ENCODE data around the gene LMAN2. TPM values are rescaled to one million over a fixed set of nuclear protein-coding genes. Genes with fewer than 3 reads are reported as not detected.
"Not testable (repeated sequence)": the region's sequence is repeated elsewhere in the genome, so short reads cannot be mapped to it uniquely, and the experiment has no call there.

The LMAN2 gene
- total RNA-seq, 1 experiment from 2014 or later, result 106 TPM

GRCh38 chr5:177376107-177376506 lies 24.6 kb upstream of the LMAN2 start:
- no peak for TF ChIP-seq CTCF (conservative IDR thresholded peaks at IDR 0.05)

DNA sequence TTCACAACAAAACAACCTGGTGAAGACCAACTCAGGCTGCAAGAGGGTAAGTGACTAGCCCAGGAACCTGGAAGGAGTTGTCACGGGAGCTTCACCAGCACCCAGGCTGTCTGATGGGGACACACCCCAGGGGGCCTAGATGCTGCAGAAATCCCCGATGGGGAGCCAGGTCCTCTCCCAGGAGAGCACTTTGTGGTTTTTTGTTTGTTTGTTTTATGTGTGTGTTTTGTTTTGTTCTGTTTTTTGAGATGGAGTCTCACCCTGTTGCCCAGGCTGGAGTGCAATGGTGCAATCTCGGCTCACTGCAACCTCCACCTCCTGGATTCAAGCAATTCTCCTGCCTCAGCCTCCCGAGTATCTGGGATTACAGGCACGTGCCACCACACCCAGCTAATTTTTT lies 24.0 kb upstream of the LMAN2 start:
- not testable (repeated sequence) for H2BK15ac ChIP-seq (ENCODE audit: low read depth, low read length); H3K27ac ChIP-seq (ENCODE audit: insufficient read length, low read depth, low read length); H3K79me2 ChIP-seq (ENCODE audit: insufficient read depth, low read length); H3K4me3 Mint-ChIP-seq; H3K27ac Mint-ChIP-seq; H3K23me2 ChIP-seq (ENCODE audit: insufficient read length, low read depth, low read length, poor library complexity, severe bottlenecking); H3K14ac ChIP-seq (ENCODE audit: insufficient read depth, low read length); H3K9me3 Mint-ChIP-seq; H2AK5ac ChIP-seq (ENCODE audit: insufficient read length, low read length); H4K8ac ChIP-seq (replicated peaks; ENCODE audit: insufficient read length, low read depth, low read length); H3K23ac ChIP-seq (ENCODE audit: insufficient read length, low read depth, low read length); H2BK5ac ChIP-seq (ENCODE audit: insufficient read length, low read length); H3K18ac ChIP-seq (ENCODE audit: insufficient read length, low read depth, low read length); H3T11ph ChIP-seq (ENCODE audit: low read length); H4K20me1 ChIP-seq (ENCODE audit: control insufficient read depth, insufficient read depth, insufficient read length); H3K79me1 ChIP-seq (ENCODE audit: insufficient read depth, low read depth, low read length, poor library complexity, severe bottlenecking); H2BK120ac ChIP-seq (ENCODE audit: low read depth, low read length, poor library complexity, severe bottlenecking); H3K9me3 ChIP-seq (ENCODE audit: control insufficient read depth, low read depth, low read length); H3K4me2 ChIP-seq (ENCODE audit: insufficient read depth, insufficient read length, low read length); H3K4me1 ChIP-seq (ENCODE audit: insufficient read depth, low read length); H3K9ac ChIP-seq (ENCODE audit: extremely low read depth, insufficient read length, low read length); H4K91ac ChIP-seq (ENCODE audit: insufficient read length, low read depth, low read length); H3K56ac ChIP-seq (ENCODE audit: insufficient read length, low read depth, low read length); H3K4ac ChIP-seq (ENCODE audit: low read depth, low read length); H2AFZ ChIP-seq (ENCODE audit: low read length); H3K27me3 ChIP-seq (ENCODE audit: insufficient read depth, low read length); H4K5ac ChIP-seq (ENCODE audit: insufficient read length, low read depth, low read length); H2BK12ac ChIP-seq (ENCODE audit: insufficient read length, low read depth, low read length); H2BK20ac ChIP-seq (ENCODE audit: low read depth, low read length, poor library complexity, severe bottlenecking); DNase-seq
- no CpG with 5 or more reads among the region's 5 CpGs for WGBS (ENCODE audit: extremely low coverage, insufficient read length, low lambda C conversion rate)
- Mint-ChIP-seq H3K36me3 (ENCODE audit: insufficient read depth in 1 of 3, low read depth in 3 of 3) (peaks cover 0 to 12% (median 0%) of the 10 kb centered on the region in 3 experiments; a peak in 4 of 7 replicates), H3K27me3 (ENCODE audit: low read depth) (peaks cover 10% of the 10 kb centered on the region), H3K4me1 (peaks cover 20 to 34% of the 10 kb centered on the region in 2 experiments)

More at GRCh38 chr5:177376107-177376506, 24.6 kb upstream of the LMAN2 start:
- Mint-ChIP-seq H3K4me1 (peaks cover 21 to 35% of the 10 kb centered on the region in 2 experiments), H3K4me3 (no peak overlapping the region), H3K27ac (no peak overlapping the region), H3K27me3 (ENCODE audit: low read depth) (peaks cover 11% of the 10 kb centered on the region), H3K9me3 (no peaks in the 10 kb centered on the region), H3K36me3 (ENCODE audit: insufficient read depth in 1 of 3, low read depth in 3 of 3) (peaks cover 0 to 12% (median 0%) of the 10 kb centered on the region in 3 experiments; a peak in 4 of 7 replicates)
- H3K23ac ChIP-seq (ENCODE audit: insufficient read length, low read depth, low read length), result no peak overlapping the region
- H2AK5ac ChIP-seq (ENCODE audit: insufficient read length, low read length), result no peak overlapping the region
- no peaks in the 10 kb centered on the region for H3K9me3 ChIP-seq (ENCODE audit: control insufficient read depth, low read depth, low read length)
- no peak overlapping the region for H2BK15ac ChIP-seq (ENCODE audit: low read depth, low read length)
- H2BK5ac ChIP-seq (ENCODE audit: insufficient read length, low read length), result no peak overlapping the region
- H3K56ac ChIP-seq (ENCODE audit: insufficient read length, low read depth, low read length), result no peak overlapping the region
- no peaks in the 10 kb centered on the region for H3K79me2 ChIP-seq (ENCODE audit: insufficient read depth, low read length)
- H3K9ac ChIP-seq (ENCODE audit: extremely low read depth, insufficient read length, low read length), result no peak overlapping the region
- H2BK20ac ChIP-seq (ENCODE audit: low read depth, low read length, poor library complexity, severe bottlenecking), result no peak overlapping the region
- H3T11ph ChIP-seq (ENCODE audit: low read length), result no peak overlapping the region
- no peak overlapping the region for H3K4ac ChIP-seq (ENCODE audit: low read depth, low read length)
- no peak overlapping the region for H4K91ac ChIP-seq (ENCODE audit: insufficient read length, low read depth, low read length)
- no peak for DNase-seq
- H3K79me1 ChIP-seq (ENCODE audit: insufficient read depth, low read depth, low read length, poor library complexity, severe bottlenecking), result no peaks in the 10 kb centered on the region
- no peaks in the 10 kb centered on the region for H4K20me1 ChIP-seq (ENCODE audit: control insufficient read depth, insufficient read depth, insufficient read length)
- no peak overlapping the region for H2BK12ac ChIP-seq (ENCODE audit: insufficient read length, low read depth, low read length)
- no peak overlapping the region for H4K8ac ChIP-seq (replicated peaks; ENCODE audit: insufficient read length, low read depth, low read length)
- no peak overlapping the region for H3K27ac ChIP-seq (ENCODE audit: insufficient read length, low read depth, low read length)
- H2BK120ac ChIP-seq (ENCODE audit: low read depth, low read length, poor library complexity, severe bottlenecking), result no peak overlapping the region
- H3K4me1 ChIP-seq (ENCODE audit: insufficient read depth, low read length), result no peaks in the 10 kb centered on the region; the same call in 1 of the 2 replicates
- H3K23me2 ChIP-seq (ENCODE audit: insufficient read length, low read depth, low read length, poor library complexity, severe bottlenecking), result peaks cover 3% of the 10 kb centered on the region
- no peak overlapping the region for H2AFZ ChIP-seq (ENCODE audit: low read length)
- no peak overlapping the region for H3K18ac ChIP-seq (ENCODE audit: insufficient read length, low read depth, low read length)
- H3K27me3 ChIP-seq (ENCODE audit: insufficient read depth, low read length), result no peaks in the 10 kb centered on the region
- WGBS (ENCODE audit: extremely low coverage, insufficient read length, low lambda C conversion rate), result no CpG with 5 or more reads among the region's 11 CpGs
- no peak overlapping the region for H4K5ac ChIP-seq (ENCODE audit: insufficient read length, low read depth, low read length)
- H3K4me2 ChIP-seq (ENCODE audit: insufficient read depth, insufficient read length, low read length), result no peak overlapping the region
- H3K14ac ChIP-seq (ENCODE audit: insufficient read depth, low read length), result no peak overlapping the region
